ENCODE results near the gene PPFIBP2.

PPFIBP2 gene

DNA sequence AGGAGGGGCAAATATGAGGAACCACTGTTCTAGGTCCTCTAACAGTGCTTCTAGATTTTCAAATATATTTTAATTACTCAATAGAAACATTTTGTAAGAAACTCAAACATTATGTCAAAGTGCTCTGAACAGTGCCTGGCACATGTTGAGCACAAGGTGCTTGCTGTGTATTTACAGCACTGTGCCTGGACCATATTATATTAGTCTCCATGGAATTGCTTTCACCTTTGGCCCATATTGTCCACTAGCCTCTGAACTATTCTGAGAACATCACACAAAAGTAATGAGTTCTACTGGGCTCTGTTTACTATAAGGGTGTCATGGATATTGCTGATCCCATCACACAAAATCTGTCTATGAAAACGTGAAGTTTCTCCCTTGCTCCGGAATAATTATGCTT, 76.7 kb downstream of the PPFIBP2 start:
- H3K36me3 ChIP-seq (ENCODE audit: insufficient read depth, low read length) = no peaks in the 10 kb centered on the region
- H2AFZ ChIP-seq (ENCODE audit: low read length, unreplicated experiment) = no peak overlapping the region
- H3K27ac ChIP-seq (ENCODE audit: low read depth, low read length) = no peak overlapping the region

DNA sequence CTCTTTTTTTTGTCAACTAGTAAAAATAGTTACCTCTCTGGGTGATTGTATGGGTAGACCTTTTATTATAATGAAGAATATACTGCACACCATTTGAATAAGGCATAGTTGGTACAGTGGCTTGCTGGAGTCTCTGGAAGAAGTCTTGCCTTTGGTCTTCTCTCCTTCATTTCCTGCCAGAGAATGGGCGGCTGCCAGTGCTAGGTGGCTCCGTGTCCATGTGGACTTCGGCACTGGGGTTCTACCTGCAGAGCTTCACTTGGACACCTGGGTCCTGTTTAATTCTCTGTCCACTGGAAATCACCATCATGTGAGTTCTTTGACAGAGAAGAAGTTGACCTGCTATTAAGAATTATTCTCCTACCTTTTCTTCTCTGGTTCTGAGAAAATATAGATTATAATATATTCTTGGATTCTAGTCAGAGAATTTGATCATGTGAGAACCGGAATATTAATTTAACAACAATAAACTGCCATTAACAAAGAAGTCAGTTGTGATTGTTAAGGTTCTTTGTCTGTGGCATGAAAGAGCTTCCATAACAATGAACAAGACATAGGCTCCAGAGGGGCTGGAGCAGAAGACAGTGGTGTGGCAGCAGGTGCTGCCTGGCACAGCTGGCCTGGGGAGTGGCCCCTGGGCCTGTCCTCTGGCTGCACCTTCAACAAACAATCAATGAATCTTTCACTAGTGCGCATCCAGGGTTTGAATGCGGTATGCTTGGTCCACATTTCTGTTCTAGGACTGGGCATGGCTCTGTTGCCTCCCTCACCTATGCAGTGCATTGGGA, 77.5 kb downstream of the PPFIBP2 start:
- H3K79me2 ChIP-seq (ENCODE audit: control insufficient read depth, insufficient read depth, low read length, unreplicated experiment) = no peaks in the 10 kb centered on the region
- H3K36me3 ChIP-seq (ENCODE audit: insufficient read depth, low read length) = no peaks in the 10 kb centered on the region
- no peak overlapping the region for H3K27ac ChIP-seq (ENCODE audit: low read depth, low read length)
- no peak overlapping the region for H3K4me3 ChIP-seq (ENCODE audit: low read depth, low read length)
- H3K4me1 ChIP-seq (ENCODE audit: control insufficient read depth, insufficient read depth, low read length, unreplicated experiment) = peaks cover 8% of the 10 kb centered on the region
- no peak overlapping the region for H2AFZ ChIP-seq (ENCODE audit: low read length, unreplicated experiment)
- H3K27me3 ChIP-seq (ENCODE audit: insufficient read depth, low read length) = no peaks in the 10 kb centered on the region

More for the DNA sequence above, 76.7 kb downstream of the PPFIBP2 start:
- Histone ChIP-seq H3K4me1 (ENCODE audit: control insufficient read depth, insufficient read depth, low read length, unreplicated experiment) (peaks cover 8% of the 10 kb centered on the region), H3K79me2 (ENCODE audit: control insufficient read depth, insufficient read depth, low read length, unreplicated experiment) (no peaks in the 10 kb centered on the region), H3K27me3 (ENCODE audit: insufficient read depth, low read length) (no peaks in the 10 kb centered on the region), H3K4me3 (ENCODE audit: low read depth, low read length) (no peak overlapping the region)

DNA sequence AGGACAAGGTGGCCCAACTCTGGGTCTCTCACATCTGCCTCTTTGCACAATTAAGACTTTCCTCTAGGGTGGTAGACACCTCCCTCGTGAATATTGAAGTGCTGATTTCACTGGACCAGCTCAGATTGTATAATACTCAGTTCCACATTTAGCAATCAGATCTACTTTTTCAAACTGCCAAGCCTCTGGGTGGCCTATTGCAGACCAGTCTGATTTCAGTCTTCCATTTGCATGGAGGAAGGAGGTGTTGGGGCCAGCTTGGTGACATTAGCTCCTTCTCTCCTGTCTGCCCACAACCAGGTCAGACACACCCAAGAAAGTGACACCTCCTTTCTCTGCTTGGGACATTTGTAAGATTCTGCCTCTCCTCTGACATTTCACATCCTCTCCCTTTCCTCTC, 78.2 kb downstream of the PPFIBP2 start:
- Histone ChIP-seq H3K27me3 (ENCODE audit: insufficient read depth, low read length) (no peaks in the 10 kb centered on the region), H3K4me1 (ENCODE audit: control insufficient read depth, insufficient read depth, low read length, unreplicated experiment) (peaks cover 8% of the 10 kb centered on the region), H3K79me2 (ENCODE audit: control insufficient read depth, insufficient read depth, low read length, unreplicated experiment) (no peaks in the 10 kb centered on the region), H3K27ac (ENCODE audit: low read depth, low read length) (no peak overlapping the region), H3K4me3 (ENCODE audit: low read depth, low read length) (no peak overlapping the region), H2AFZ (ENCODE audit: low read length, unreplicated experiment) (no peak overlapping the region), H3K36me3 (ENCODE audit: insufficient read depth, low read length) (no peaks in the 10 kb centered on the region)

DNA sequence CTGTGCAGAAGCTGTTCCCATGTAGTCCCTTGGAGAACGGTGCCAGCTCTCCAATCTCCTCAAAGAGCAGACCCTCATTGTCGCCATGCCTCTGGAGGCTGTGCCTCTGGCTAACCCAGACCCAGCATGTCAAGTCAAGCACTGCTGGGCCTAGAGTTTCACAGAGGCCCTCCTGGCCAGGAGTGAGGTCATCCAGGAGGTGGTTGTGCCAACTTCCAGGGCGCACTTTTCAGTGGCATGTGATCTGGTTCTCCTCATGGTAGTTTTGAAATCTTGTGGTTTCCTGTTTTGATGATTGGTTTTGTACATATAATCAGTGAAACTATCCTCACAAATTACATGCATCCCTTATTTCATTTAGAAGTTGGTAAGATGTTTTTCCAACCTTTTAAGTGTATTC, 78.9 kb downstream of the PPFIBP2 start:
- no peaks in the 10 kb centered on the region for H3K36me3 ChIP-seq (ENCODE audit: insufficient read depth, low read length)
- H3K27me3 ChIP-seq (ENCODE audit: insufficient read depth, low read length) = no peaks in the 10 kb centered on the region
- H3K4me3 ChIP-seq (ENCODE audit: low read depth, low read length) = no peak overlapping the region
- H2AFZ ChIP-seq (ENCODE audit: low read length, unreplicated experiment) = no peak overlapping the region
- no peaks in the 10 kb centered on the region for H3K79me2 ChIP-seq (ENCODE audit: control insufficient read depth, insufficient read depth, low read length, unreplicated experiment)
- H3K4me1 ChIP-seq (ENCODE audit: control insufficient read depth, insufficient read depth, low read length, unreplicated experiment) = peaks cover 8% of the 10 kb centered on the region
- no peak overlapping the region for H3K27ac ChIP-seq (ENCODE audit: low read depth, low read length)

DNA sequence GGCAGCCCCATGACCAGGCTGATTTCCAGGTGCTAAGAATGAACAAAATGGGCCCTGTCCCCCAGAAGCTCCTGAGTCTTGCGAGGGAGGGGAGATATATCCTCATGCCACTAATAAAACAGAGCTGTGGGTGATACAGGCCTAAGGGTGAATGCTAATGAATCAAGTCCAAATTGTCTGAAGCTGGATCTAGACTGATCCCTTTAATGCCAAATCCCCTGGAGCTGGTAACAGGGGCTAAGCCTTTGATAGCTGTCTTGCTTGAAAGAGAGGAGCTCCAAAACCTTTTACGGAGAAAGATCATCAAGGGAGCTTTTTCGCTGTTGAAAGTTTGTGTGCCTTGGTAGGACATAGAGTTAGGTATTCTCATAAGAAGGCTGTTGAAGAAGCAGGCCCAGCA, 79.7 kb downstream of the PPFIBP2 start:
- H3K79me2 ChIP-seq (ENCODE audit: control insufficient read depth, insufficient read depth, low read length, unreplicated experiment) = no peaks in the 10 kb centered on the region
- H3K36me3 ChIP-seq (ENCODE audit: insufficient read depth, low read length) = no peaks in the 10 kb centered on the region
- H2AFZ ChIP-seq (ENCODE audit: low read length, unreplicated experiment) = no peak overlapping the region
- H3K27ac ChIP-seq (ENCODE audit: low read depth, low read length) = no peak overlapping the region
- peaks cover 8% of the 10 kb centered on the region for H3K4me1 ChIP-seq (ENCODE audit: control insufficient read depth, insufficient read depth, low read length, unreplicated experiment)
- H3K27me3 ChIP-seq (ENCODE audit: insufficient read depth, low read length) = no peaks in the 10 kb centered on the region
- no peak overlapping the region for H3K4me3 ChIP-seq (ENCODE audit: low read depth, low read length)

DNA sequence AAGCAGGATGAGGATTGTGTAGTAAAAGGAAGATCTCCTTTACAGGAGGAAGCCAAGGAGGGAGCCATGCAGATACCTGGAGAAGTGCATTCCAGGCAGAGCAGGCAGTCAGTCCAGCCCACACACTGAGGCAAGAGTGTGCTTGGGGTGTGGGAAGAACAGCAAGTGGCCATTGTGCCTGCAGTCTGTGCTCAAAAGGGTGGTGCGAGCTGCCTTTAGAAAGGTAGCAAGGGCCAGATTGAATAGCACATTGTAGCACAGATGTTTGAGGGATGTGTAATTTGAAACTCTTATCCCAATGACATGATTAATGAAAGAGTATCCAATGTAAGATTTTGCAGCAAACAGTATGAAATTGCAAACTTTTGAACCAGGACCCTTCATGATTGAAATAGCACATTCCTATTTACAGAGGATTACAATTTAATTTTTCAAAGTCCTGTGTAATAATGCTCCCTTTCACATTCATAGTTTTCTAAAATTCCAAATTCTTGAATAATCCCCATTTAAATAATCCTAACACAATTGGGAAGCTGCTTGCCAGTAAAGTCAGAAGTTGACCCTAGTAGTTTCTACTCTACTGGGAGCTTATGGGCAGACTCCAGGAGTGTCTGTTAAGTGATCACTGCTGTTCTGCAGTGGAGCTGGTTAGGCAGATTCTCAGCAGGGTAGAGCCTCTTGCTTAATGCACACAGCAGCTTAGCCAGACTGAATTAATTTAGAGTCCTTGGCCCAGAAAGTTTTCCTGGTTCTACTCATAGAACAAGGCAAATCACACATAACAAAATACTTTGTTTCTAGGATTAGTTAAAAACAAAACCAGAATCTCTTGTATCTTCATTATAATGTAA, 81.4 kb downstream of the PPFIBP2 start:
- Histone ChIP-seq H3K36me3 (ENCODE audit: insufficient read depth, low read length) (no peaks in the 10 kb centered on the region), H3K27ac (ENCODE audit: low read depth, low read length) (no peak overlapping the region), H3K4me1 (ENCODE audit: control insufficient read depth, insufficient read depth, low read length, unreplicated experiment) (peaks cover 8% of the 10 kb centered on the region), H3K4me3 (ENCODE audit: low read depth, low read length) (no peak overlapping the region), H3K79me2 (ENCODE audit: control insufficient read depth, insufficient read depth, low read length, unreplicated experiment) (no peaks in the 10 kb centered on the region), H2AFZ (ENCODE audit: low read length, unreplicated experiment) (no peak overlapping the region), H3K27me3 (ENCODE audit: insufficient read depth, low read length) (no peaks in the 10 kb centered on the region)

DNA sequence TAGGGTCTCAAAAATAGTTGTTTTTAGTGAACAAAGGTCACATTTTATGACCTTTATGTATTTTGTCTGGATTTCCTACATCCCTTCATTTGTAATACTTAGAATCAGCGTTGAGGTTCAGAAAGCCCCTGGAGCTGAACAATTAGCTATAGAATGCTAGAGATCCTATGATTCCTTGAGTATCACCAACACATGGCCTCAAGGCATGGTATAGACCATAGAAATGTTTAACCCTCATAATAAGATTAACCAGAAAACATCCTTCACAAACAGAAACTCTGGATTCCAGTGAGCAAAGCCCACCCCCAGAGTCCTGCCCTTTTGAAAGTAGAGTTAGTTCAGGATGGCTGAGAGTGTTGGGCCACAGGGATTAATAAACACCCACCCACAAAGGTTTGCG, 82.2 kb downstream of the PPFIBP2 start:
- no peaks in the 10 kb centered on the region for H3K36me3 ChIP-seq (ENCODE audit: insufficient read depth, low read length)
- no peak overlapping the region for H2AFZ ChIP-seq (ENCODE audit: low read length, unreplicated experiment)
- peaks cover 12% of the 10 kb centered on the region for H3K4me1 ChIP-seq (ENCODE audit: control insufficient read depth, insufficient read depth, low read length, unreplicated experiment)
- no peaks in the 10 kb centered on the region for H3K27me3 ChIP-seq (ENCODE audit: insufficient read depth, low read length)
- H3K4me3 ChIP-seq (ENCODE audit: low read depth, low read length) = no peak overlapping the region
- H3K27ac ChIP-seq (ENCODE audit: low read depth, low read length) = no peak overlapping the region
- H3K79me2 ChIP-seq (ENCODE audit: control insufficient read depth, insufficient read depth, low read length, unreplicated experiment) = no peaks in the 10 kb centered on the region

DNA sequence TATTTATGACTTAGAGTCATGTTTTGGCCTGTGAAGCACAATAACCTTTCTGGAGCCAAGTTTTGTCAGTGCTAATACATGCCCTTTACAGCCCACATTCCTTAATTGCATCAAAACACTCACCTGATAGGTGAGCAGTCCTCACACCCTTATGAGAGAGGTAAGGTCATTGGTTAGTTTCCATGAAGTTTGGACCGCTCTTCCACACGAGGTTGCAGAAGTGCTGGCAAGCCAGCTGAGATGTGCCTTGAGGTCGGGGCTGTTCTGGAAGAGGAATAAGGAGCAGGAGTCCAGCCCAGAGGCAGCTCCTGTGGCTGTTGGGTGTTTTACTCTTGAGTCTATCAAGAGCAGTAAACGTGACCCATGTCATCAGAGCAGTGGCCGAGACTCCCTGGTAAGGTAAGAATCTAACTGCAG, 83.2 kb downstream of the PPFIBP2 start:
- Histone ChIP-seq H3K27me3 (ENCODE audit: insufficient read depth, low read length) (no peaks in the 10 kb centered on the region), H3K27ac (ENCODE audit: low read depth, low read length) (no peak overlapping the region), H3K79me2 (ENCODE audit: control insufficient read depth, insufficient read depth, low read length, unreplicated experiment) (no peaks in the 10 kb centered on the region), H2AFZ (ENCODE audit: low read length, unreplicated experiment) (no peak overlapping the region), H3K4me1 (ENCODE audit: control insufficient read depth, insufficient read depth, low read length, unreplicated experiment) (peaks cover 12% of the 10 kb centered on the region), H3K36me3 (ENCODE audit: insufficient read depth, low read length) (no peaks in the 10 kb centered on the region), H3K4me3 (ENCODE audit: low read depth, low read length) (no peak overlapping the region)

DNA sequence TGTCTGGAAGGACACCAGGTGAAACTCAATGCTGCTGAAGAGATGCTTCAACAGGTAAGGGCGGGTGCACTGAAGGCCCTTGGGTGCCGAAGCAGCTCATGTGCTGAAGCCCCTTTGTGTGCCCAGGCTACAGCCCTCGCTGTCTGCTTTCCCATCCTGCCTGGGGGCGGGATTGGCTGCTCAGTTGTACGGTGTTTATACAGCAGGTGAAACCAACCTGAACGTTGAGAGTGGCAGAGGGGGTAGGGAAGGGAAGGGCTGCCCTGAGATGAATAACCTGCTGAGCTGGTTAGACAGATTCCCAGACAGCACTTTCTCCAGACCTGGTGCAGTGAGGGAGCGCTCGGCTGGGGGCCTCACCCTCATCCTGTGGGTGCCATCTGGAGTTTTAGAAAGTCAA, 83.8 kb downstream of the PPFIBP2 start:
- Histone ChIP-seq H2AFZ (ENCODE audit: low read length, unreplicated experiment) (no peak overlapping the region), H3K4me1 (ENCODE audit: control insufficient read depth, insufficient read depth, low read length, unreplicated experiment) (peaks cover 10% of the 10 kb centered on the region), H3K36me3 (ENCODE audit: insufficient read depth, low read length) (no peaks in the 10 kb centered on the region), H3K27ac (ENCODE audit: low read depth, low read length) (no peak overlapping the region), H3K79me2 (ENCODE audit: control insufficient read depth, insufficient read depth, low read length, unreplicated experiment) (no peaks in the 10 kb centered on the region), H3K27me3 (ENCODE audit: insufficient read depth, low read length) (no peaks in the 10 kb centered on the region), H3K4me3 (ENCODE audit: low read depth, low read length) (no peak overlapping the region)

DNA sequence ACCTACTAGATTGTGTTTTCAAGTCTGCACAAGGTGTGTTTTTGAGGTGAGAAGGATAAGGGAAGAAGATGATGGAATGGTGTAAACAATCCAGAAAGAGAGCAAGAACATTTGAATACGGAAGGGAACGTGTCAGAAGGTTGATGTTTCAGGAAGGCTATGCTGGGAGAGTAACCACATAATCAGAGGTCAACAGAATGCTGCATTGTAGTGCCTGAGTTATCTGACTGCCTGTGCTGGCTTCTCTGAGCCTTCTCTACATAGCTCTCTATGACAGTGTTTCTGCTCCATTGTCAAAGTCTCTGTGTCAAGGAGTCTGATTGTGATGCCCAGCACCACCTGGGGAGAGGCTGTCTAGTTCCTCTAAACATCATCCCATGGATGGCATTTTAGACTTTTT, 85.4 kb downstream of the PPFIBP2 start:
- no peak overlapping the region for H3K27ac ChIP-seq (ENCODE audit: low read depth, low read length)
- H2AFZ ChIP-seq (ENCODE audit: low read length, unreplicated experiment) = no peak overlapping the region
- peaks cover 4% of the 10 kb centered on the region for H3K4me1 ChIP-seq (ENCODE audit: control insufficient read depth, insufficient read depth, low read length, unreplicated experiment)
- no peaks in the 10 kb centered on the region for H3K79me2 ChIP-seq (ENCODE audit: control insufficient read depth, insufficient read depth, low read length, unreplicated experiment)
- H3K36me3 ChIP-seq (ENCODE audit: insufficient read depth, low read length) = no peaks in the 10 kb centered on the region
- H3K27me3 ChIP-seq (ENCODE audit: insufficient read depth, low read length) = no peaks in the 10 kb centered on the region
- no peak overlapping the region for H3K4me3 ChIP-seq (ENCODE audit: low read depth, low read length)

Data from ACC112 (cell line).